Activated CD4-positive, alpha-beta T cell treated with anti-CD3 and anti-CD28 coated beads for 4 hours (primary cell): ENCODE measurements around the gene PNPLA5.
"Not testable (repeated sequence)": the region's sequence is repeated elsewhere in the genome, so short reads cannot be mapped to it uniquely, and the experiment has no call there.

ENCODE experiments used
- DNase-seq, 2 donors: peaks; one replicate each; pipeline ENCODE4 v3.0.0-alpha.2; 2020

The PNPLA5 gene

GRCh38 chr22:43880541-43880991 is 11.2 kb downstream of the PNPLA5 start:
- DNase-seq: no peak

- DNase-seq: no peak
Measured at GRCh38 chr22:43879901-43880540, 11.8 kb downstream of the PNPLA5 start.

GRCh38 chr22:43878831-43879550 is 12.8 kb downstream of the PNPLA5 start:
- DNase-seq: no peak

- DNase-seq: no peak
Measured at GRCh38 chr22:43878079-43878795, 13.6 kb downstream of the PNPLA5 start.

DNA sequence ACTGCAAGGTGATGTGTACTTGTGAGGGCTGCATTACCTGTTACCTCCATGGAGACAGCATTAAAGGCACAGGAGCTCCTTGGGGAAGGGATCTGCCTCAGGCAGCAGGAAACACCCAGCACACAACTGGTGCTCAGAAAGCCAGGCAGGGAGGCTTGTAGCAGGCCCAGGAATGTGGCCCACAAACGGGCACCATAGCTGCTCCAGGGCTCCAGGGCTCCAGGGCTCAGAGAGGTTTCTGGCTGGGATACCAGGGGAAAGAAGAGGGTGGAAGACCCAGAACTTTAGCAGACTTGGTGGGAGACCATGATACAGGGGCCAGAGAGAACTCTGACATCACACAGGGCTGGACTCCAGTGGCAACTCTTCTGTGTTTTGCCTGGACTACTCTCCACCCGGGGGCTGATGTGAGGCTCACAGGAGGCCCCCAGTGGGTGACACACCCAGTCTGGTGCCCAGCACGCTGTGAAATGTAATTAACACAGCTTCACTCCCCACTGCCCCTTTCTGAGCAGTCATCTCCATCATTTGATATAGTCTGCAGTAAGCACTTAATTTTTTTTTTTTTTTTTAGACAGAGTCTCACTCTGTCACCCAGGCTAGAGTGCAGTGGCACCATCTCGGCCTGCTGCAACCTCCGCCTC is 14.8 kb downstream of the PNPLA5 start:
- no peak for DNase-seq

- DNase-seq: no peak
Measured at GRCh38 chr22:43869799-43870198, 22.0 kb downstream of the PNPLA5 start.

GRCh38 chr22:43869001-43869400 is 22.8 kb downstream of the PNPLA5 start:
- DNase-seq: not testable (repeated sequence)

DNA sequence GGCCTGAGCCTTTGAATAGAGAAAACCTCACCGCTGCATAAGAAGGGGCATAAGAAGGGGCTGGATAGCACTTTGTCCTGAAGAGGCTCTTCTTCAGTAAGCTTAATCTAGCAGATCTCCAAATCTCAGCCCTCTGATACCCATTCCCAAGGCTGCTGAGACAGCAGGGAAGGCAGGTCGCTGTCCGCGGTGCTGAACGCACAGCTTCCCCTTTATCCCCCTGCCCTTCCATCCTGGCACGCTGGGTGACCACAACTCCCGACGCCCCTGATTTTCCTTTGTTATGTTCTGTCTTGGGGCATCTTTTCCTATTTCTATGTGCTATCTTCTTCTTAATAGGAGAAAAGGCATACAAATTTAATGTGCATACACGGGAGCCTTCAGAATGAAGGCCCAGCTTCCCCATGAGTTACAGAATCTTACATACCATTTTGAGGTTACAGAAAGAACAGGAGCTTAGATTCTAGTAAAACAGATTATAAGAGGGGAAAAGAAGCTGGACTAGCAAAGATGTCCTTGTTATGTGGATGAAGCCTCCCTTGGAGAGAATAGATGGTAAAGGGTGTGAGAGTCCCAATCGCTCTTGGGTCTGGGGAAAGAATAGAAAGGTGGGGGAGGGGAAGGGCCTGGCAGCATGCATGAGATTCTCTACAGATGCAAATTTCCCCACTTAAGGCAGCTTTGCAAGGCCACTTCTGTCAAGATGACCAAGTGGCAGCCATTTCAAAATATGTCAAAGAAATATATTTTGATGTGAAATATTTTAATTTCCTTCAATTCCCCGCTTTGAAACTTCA is 23.8 kb downstream of the PNPLA5 start:
- DNase-seq: peak in 1 of 2 donors; percentile 10

GRCh38 chr22:43862882-43863202 is 29.0 kb downstream of the PNPLA5 start:
- no peak for DNase-seq

DNA sequence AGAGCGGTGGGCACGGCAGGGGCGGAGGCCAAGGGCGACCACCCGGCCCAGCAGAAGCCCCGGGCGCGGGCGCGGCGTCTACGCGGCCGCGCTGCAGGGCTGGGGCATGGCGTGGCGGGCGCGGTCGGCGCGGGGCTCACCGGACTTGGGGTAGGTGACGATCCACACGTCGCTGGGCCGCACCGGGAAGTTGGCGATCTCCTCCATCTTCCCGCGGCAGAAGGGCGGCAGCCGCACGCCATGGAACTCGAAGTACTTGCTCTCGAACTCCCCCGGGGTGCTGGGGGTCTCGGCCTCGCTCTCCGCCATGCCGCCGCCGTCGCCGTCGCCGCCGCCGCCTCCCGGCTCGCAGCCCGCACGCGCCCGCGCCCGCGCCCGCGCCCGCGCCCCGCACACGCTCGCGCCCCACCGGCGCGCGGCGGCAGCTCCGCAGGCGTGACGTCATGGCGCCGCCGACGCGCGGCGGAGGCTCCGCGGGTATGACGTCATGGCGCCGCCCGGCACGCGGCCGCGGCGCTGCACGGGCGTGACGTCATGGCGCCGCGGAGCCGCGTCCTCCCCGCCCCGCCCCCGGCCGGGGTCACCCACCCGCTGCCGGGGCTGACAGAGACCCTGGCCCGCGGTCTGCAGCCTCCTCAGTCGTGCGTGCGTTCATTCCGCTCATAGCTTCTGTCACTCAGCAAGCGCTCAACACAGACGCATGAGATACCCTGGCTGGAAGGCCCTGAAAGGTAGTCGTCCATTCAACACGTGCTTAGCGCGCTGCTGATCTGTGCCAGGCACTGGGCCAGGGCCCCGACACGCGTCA is 29.5 kb downstream of the PNPLA5 start, which contains the start of gene SULT4A1:
TSS of gene SULT4A1 (minus strand) at position 440 of the 808 bp plus-strand sequence. CDS start at position 309, 131 bp downstream.
- DNase-seq: no peak

- DNase-seq: no peak
Measured at GRCh38 chr22:43861529-43861928, 30.3 kb downstream of the PNPLA5 start.

DNA sequence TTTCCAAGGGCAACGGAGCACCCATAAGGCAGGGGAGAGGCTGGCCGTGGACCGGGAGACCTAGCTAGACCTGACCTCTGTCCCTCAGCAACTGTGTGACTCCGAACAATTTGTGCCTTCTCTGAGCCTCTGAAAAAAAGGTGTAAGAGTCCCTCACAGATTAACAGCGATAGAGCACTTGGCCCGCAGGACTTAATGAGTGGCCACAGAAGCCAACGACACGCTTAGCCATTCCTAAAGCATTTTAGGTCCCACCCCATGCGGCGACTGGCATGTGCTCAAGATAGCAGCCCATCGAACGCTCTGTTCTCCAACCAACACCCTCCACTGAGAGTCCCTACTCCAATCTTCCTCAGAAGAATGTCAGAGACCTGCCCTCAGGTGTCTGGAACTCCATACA is 31.0 kb downstream of the PNPLA5 start:
- DNase-seq: no peak

- DNase-seq: no peak
Measured at GRCh38 chr22:43860126-43860525, 31.7 kb downstream of the PNPLA5 start.

DNA sequence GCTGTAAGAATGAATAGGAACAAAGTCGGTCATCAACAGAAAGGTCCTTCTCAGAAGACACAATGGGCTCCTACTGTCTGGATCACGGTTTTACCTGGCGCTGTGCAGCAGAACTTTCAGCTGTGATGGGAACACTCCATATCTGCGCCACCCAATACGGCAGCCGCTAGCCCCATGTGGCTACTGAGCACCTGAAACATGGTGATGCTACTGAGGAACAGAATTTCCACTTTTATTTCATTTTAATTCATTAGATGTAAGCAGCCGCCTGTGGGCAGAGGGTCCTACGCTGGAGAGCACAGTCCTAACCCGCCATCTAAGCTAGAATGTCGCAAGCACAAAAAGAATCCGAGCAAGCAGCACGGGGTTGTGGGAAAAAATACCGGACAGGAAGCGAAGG is 32.2 kb downstream of the PNPLA5 start:
- no peak for DNase-seq

- DNase-seq: no peak
Measured at GRCh38 chr22:43859176-43859575, 32.6 kb downstream of the PNPLA5 start.

DNA sequence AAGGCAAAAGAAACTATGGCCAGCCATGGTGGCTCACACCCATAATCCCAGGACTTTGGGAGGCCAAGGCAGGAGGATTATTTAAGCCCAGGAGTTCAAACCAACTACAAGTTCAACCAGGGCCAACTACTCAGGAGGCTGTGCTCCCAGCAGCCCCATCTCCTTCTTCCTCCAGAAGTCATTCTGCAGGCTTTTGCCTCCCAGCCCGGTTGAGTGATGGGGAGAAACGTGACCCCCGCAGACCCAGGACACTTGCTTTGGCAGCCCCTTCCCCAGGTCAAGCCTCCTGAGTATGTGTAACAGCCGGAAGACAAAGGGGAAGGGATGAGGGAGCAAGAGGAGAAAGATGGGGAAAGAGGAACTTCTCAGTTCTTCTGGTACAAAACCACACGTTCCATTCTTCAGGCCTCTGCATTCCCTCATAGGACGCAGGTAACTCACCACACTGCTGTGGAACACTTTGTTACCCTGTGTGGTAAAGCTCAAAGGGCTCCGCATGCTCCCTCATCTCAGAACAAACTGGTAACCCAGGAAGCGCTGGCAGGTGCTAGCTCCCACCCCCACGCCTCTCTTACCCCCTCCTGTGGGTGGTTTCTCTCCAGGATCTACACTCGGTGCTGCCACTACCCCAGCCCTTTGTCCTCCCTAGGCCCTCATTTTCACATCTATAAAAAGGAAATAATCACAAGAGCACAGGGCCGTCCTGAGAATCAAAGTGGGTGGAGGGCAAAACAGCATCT is 33.5 kb downstream of the PNPLA5 start:
- no peak for DNase-seq

- no peak for DNase-seq
Measured at GRCh38 chr22:43857367-43857766, 34.4 kb downstream of the PNPLA5 start.

- no peak for DNase-seq
Measured at GRCh38 chr22:43855431-43855830, 36.4 kb downstream of the PNPLA5 start.

DNA sequence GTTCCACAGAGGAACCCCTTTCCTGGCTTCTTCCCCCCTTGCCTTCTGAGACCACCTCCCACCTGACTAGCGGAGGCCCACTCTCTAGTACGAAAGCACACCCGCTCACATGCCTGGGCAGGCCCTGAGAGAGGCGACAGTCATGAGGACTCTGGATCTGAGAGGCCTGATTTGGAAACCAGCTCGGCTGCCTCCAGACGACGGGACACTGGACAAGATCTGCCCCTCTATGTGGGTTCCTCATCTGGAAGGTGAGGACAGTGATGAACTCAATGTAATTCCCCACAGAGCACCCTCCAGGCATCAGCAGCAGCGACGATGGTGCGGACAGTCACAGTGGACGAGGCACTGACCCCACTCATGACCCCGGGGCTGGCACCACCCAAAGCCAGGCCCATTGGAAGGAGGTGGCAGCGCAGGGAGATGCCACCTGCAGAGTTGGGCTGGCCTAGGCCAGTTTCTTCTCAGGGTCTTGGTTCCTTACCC is 37.0 kb downstream of the PNPLA5 start:
- no peak for DNase-seq

- DNase-seq: no peak
Measured at GRCh38 chr22:43854121-43854785, 37.6 kb downstream of the PNPLA5 start.
